ENCODE data around the gene SPINT1.
"Not testable (repeated sequence)": the region's sequence is repeated elsewhere in the genome, so short reads cannot be mapped to it uniquely, and the experiment has no call there.

SPINT1 gene

DNA sequence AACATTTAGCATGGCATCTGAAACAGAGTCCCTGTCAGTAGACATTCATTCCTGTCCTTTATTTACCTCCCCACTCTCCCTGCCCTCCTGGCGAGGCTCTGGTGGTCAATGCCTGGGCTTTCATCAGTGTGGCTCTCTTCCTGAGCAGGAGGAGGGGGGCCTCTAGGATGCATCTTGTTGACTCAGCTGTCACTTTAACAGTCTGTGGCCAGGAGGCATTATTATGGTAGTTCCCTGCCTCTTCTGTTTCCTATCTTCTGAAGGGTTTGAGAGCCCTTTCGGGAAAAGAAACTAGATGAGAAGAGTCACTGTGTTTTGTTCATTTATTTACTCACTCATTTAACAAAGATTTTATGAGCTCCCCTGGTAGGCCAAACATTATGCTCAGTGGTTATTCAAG lies 13.0 kb upstream of the SPINT1 start:
- DNase-seq: no peak

- no peak for DNase-seq
These were observed 12.0 kb upstream of the SPINT1 start for GRCh38 chr15:40831861-40832260.

GRCh38 chr15:40832903-40833302 lies 10.9 kb upstream of the SPINT1 start:
- no peak for DNase-seq

GRCh38 chr15:40836020-40836419 lies 7.8 kb upstream of the SPINT1 start:
- DNase-seq: no peak

- DNase-seq: no peak
These were observed 5.1 kb upstream of the SPINT1 start for GRCh38 chr15:40838756-40839155.

DNA sequence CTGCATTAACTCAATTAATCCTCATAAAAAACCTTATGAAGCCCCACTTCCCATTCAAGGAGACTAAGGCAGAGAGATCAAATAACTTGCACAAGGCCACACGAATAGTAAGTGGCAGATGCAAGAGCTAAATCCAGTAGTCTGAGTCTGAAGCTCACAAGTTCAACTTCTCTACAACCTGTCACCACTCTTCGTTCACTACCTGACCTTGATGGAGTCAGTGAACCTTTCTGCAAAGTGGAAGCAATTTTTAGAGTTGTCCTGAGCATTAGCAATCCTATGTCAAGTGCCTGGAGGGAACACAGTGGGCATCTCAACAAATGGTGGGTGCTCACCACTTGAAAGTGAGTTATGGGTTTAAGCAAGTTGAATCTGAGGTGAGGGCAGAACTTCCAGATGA lies 2.1 kb upstream of the SPINT1 start:
- no peak for DNase-seq

DNA sequence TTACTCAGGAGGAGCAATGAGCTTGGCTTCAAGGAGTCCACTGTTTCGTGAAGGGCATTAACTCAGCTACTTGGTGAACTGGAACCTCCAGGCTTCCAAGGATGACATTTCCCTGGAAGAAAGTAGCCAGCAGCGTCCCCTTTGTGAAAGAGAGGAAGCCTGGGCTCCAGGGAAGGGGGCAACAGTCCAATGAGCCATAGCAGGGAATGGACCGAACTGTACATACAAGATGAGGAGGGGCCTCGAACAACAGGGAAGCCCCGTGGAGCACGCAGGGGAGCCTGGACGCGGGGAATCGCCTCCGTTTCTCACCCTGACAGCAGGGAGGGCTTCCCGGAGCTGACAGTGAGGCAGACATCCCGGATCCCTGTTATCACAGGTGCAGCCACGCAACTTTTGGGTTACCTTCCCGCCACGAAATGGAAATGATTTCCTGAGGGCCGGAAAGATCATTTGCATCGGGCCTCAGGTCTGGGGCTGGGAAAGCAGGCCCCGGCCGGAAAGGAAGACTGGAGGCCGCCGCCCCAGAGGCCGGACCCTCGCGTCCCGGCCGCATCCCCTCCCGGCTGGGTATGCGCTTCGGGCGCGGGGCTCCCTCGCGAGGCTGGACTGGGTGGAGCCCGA lies 475 bp upstream of the SPINT1 start:
- DNase-seq: no peak

GRCh38 chr15:40844696-40845030 lies 815 bp downstream of the SPINT1 start:
- DNase-seq: peak in 3 of 5 donors; percentile 6 to 41 (median 15)

GRCh38 chr15:40845036-40845435 lies 1.2 kb downstream of the SPINT1 start:
- DNase-seq: no peak

- no peak for DNase-seq
These were observed 1.9 kb downstream of the SPINT1 start for GRCh38 chr15:40845511-40846284.

- DNase-seq: no peak
These were observed 3.0 kb downstream of the SPINT1 start for GRCh38 chr15:40846841-40847222.

- no peak for DNase-seq
These were observed 3.5 kb downstream of the SPINT1 start for GRCh38 chr15:40847223-40847961.

DNA sequence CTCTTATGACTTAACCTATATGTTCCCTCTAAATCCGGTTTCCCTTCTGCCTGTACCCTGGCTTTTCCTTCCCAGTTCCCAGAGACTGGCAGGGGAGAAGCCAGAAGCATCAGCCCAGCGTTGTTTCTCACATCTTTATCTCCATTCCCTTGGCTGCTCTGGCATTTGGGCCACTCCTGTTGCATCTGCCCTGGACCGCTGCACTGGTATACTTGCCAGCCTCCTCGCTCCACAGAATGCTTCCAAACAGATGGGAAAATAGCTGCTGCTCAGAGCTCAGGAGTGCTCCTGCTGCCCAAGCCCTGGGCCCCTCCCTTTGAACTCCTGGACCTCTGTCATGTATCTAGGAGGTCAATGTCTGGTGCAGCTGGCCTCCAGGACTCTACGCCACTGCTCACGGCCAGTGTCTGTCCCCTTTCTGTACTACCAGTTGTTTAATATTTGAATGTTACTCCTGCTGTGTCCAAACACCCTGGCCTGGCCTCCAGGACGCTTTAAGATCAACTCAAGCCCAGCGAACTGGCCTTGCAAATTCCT lies 6.8 kb downstream of the SPINT1 start:
- DNase-seq: no peak

DNA sequence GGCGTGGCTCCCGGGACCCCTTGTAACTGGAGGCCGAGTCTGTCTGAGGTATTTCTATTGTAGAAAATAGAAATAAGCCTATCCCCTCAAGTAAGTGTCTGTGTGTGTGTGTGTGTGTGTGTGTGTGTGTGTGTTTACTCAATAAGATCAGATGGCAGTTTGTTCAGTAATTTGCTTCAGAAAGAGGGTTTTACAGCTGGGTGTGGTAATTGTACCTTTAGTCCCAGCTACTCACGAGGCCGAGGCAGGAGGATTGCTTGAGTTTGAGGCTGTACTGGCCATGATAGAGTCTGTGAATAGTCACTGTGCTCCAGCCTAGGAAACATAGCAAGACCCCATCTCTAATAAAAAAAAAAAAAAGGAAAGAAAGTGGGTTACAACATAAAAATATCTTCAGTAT lies 8.7 kb downstream of the SPINT1 start:
- DNase-seq: no peak

DNA sequence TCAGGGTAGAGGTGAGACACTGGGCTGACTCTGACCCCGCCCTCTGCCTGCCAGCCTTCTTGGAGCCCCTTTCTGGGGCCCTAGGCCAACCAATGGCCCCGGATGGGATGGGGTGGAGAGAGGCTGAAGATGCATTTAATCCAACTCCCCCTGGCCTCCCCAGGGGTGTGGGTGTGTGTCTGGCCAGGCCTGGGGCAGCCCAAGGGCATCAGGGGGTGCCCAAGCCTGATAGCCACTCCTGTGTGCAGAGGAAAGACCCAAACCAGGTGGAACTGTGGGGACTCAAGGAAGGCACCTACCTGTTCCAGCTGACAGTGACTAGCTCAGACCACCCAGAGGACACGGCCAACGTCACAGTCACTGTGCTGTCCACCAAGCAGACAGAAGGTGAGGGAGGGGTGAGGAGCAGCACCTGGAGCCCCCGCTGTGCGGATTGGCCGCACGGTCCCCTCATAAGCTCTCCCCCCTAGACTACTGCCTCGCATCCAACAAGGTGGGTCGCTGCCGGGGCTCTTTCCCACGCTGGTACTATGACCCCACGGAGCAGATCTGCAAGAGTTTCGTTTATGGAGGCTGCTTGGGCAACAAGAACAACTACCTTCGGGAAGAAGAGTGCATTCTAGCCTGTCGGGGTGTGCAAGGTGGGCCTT lies 9.5 kb downstream of the SPINT1 start:
- no peak for DNase-seq

GRCh38 chr15:40854161-40854560 lies 10.3 kb downstream of the SPINT1 start:
- no peak for DNase-seq

DNA sequence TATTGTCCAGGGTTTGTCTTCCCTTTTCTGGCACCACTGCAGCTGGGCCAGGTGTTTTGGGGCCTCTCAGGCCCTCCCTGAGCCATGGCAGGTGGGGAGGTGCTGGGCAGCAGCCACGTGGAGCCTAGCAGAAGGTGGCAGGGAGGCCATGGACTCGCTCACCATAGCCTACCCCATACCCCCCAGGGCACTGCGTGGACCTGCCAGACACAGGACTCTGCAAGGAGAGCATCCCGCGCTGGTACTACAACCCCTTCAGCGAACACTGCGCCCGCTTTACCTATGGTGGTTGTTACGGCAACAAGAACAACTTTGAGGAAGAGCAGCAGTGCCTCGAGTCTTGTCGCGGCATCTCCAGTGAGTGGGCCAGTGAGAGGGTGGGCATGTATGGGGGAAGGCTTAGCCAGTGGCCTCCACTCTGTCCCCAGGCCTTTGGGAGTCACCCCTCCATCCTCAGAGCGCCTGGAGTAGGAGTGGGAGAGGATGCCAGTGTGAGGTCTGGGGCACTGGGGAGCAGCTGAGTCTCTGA lies 11.9 kb downstream of the SPINT1 start:
- no peak for DNase-seq

- DNase-seq: no peak
These were observed 12.9 kb downstream of the SPINT1 start for GRCh38 chr15:40856746-40857145.

- peak; percentile 44 to 72 (median 62) for DNase-seq
These were observed 13.9 kb downstream of the SPINT1 start for GRCh38 chr15:40857601-40858341.

DNA sequence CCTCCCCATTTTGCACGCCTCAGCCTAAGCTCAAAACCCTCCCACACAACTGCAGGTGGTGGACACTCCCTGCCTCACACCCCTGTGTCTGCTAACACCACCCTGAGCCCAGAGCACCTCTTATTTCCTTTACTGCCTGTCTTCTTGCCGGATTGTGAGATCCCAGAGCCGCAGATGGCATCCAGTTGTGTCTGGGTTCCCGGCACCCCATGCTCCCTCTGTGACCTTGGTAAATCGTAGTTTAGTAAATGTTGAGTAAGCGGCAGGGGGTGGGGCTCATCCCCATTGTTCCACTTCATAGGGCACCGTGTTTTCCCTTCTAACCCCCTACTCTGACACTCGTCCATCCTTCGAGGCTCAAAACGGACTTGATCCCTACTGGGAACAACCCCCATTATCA lies 14.9 kb downstream of the SPINT1 start:
- no peak for DNase-seq

- peak; percentile 55 to 81 (median 71) for DNase-seq
These were observed 15.5 kb downstream of the SPINT1 start for GRCh38 chr15:40859206-40859851.

- not testable (repeated sequence) for DNase-seq
These were observed 17.3 kb downstream of the SPINT1 start for GRCh38 chr15:40861147-40861546.

Measured in T-helper 1 cell (primary cell).